ENCODE measurements around the gene OMG. TPM values are rescaled to one million over a fixed set of nuclear protein-coding genes. Genes with fewer than 3 reads are reported as not detected.
"Not testable (repeated sequence)": the region's sequence is repeated elsewhere in the genome, so short reads cannot be mapped to it uniquely, and the experiment has no call there.

The OMG gene
- total RNA-seq, 3 donors from 2014 or later (not counting 1 experiment from before 2014, with no cell fraction given) = 0.96 to 2.8 (median 1.3) TPM

- Mint-ChIP-seq H3K4me3 (peak within 1 kb of the TSS; percentile 95), H3K4me1 (peaks cover 55 to 73% of the 10 kb centered on the region in 2 donors), H3K36me3 (no peaks in the 10 kb centered on the region), H3K27me3 (ENCODE audit: low read depth in 2 of 2) (no peaks in the 10 kb centered on the region), H3K9me3 (no peaks in the 10 kb centered on the region), H3K27ac (peak within 1 kb of the TSS; percentile 88 to 89)
- ATAC-seq (peak; percentile 67 to 81 (median 70)), DNase-seq (peak in 1 of 2 donors; percentile 72)
- H3K4me1 ChIP-seq (ENCODE audit: control insufficient read depth, insufficient read depth, low read length) = peaks cover 10% of the 10 kb centered on the region
- 0% methylated on average over 1 of the region's 3 CpGs for WGBS (ENCODE audit: insufficient coverage)
- peaks cover 2% of the 10 kb centered on the region for H3K36me3 ChIP-seq (ENCODE audit: control insufficient read depth, insufficient read depth, low read length)
- H3K4me3 ChIP-seq (ENCODE audit: low read length) = peak within 1 kb of the TSS; percentile 62
- no peaks in the 10 kb centered on the region for H3K27me3 ChIP-seq (ENCODE audit: control insufficient read depth, insufficient read depth, low read length)
- intact Hi-C loops (cut with micrococcal nuclease) = loop anchor here (2.0 kb wide), 1 partner anchor 59 kb away; no protein-coding TSS in a partner anchor
- H3K9me3 ChIP-seq (ENCODE audit: control insufficient read depth, insufficient read depth, low read length) = no peaks in the 10 kb centered on the region
- TF ChIP-seq CTCF (IDR thresholded peaks at IDR 0.05) = no peak
- H3K27ac ChIP-seq (ENCODE audit: low read length) = peak within 1 kb of the TSS; percentile 80
Observed at GRCh38 chr17:31313982-31314781, 17.1 kb upstream of the OMG start, which contains the start of gene EVI2B. Gene EVI2B (minus strand): TSS chr17:31314054. CDS start chr17:31305609, 8,445 bp downstream.

GRCh38 chr17:31312223-31312622 lies 15.2 kb upstream of the OMG start:
- WGBS (ENCODE audit: insufficient coverage) = 4% methylated on average over 5 of the region's 7 CpGs
- peak in 2 of 3 donors; percentile 20 to 40 for ATAC-seq

GRCh38 chr17:31311526-31311925 lies 14.5 kb upstream of the OMG start:
- intact Hi-C loops (cut with micrococcal nuclease) = loop anchor here (1.0 kb wide), 1 partner anchor 10 kb away; the partner anchor contains the start of gene EVI2A
- H3K36me3 ChIP-seq (ENCODE audit: control insufficient read depth, insufficient read depth, low read length) = peaks cover 2% of the 10 kb centered on the region
- H3K4me3 ChIP-seq (ENCODE audit: low read length) = peak overlapping the region; percentile 62
- Mint-ChIP-seq H3K36me3 (no peaks in the 10 kb centered on the region), H3K27me3 (ENCODE audit: low read depth in 2 of 2) (no peaks in the 10 kb centered on the region), H3K27ac (peak overlapping the region; percentile 88 to 89), H3K4me3 (peak overlapping the region; percentile 95), H3K9me3 (no peaks in the 10 kb centered on the region), H3K4me1 (peaks cover 60 to 75% of the 10 kb centered on the region in 2 donors)
- H3K27me3 ChIP-seq (ENCODE audit: control insufficient read depth, insufficient read depth, low read length) = no peaks in the 10 kb centered on the region
- DNase-seq = peak in 1 of 2 donors; percentile 43
- TF ChIP-seq CTCF (IDR thresholded peaks at IDR 0.05) = no peak
- 9% methylated on average over 1 of the region's 3 CpGs for WGBS (ENCODE audit: insufficient coverage)
- H3K27ac ChIP-seq (ENCODE audit: low read length) = peak overlapping the region; percentile 86
- H3K9me3 ChIP-seq (ENCODE audit: control insufficient read depth, insufficient read depth, low read length) = no peaks in the 10 kb centered on the region
- H3K4me1 ChIP-seq (ENCODE audit: control insufficient read depth, insufficient read depth, low read length) = peaks cover 24% of the 10 kb centered on the region
- no peak for ATAC-seq

More at GRCh38 chr17:31312223-31312622, 15.2 kb upstream of the OMG start:
- H3K4me3 ChIP-seq (ENCODE audit: low read length) = peak overlapping the region; percentile 62
- H3K9me3 Mint-ChIP-seq; H3K9me3 ChIP-seq (ENCODE audit: control insufficient read depth, insufficient read depth, low read length); H3K27me3 Mint-ChIP-seq (ENCODE audit: low read depth in 2 of 2); intact Hi-C loops (cut with micrococcal nuclease); H3K27me3 ChIP-seq (ENCODE audit: control insufficient read depth, insufficient read depth, low read length); H3K36me3 ChIP-seq (ENCODE audit: control insufficient read depth, insufficient read depth, low read length); H3K36me3 Mint-ChIP-seq: not testable (repeated sequence)
- Mint-ChIP-seq H3K4me3 (peak overlapping the region; percentile 95), H3K27ac (peak overlapping the region; percentile 88 to 89), H3K4me1 (peaks cover 59 to 75% of the 10 kb centered on the region in 2 donors)
- H3K27ac ChIP-seq (ENCODE audit: low read length) = peak overlapping the region; percentile 86
- peak; percentile 40 to 68 for DNase-seq
- H3K4me1 ChIP-seq (ENCODE audit: control insufficient read depth, insufficient read depth, low read length) = peaks cover 18% of the 10 kb centered on the region

- intact Hi-C loops (cut with micrococcal nuclease) = loop anchor here (1.0 kb wide), 1 partner anchor 10 kb away; the partner anchor contains the start of gene EVI2A
Observed at GRCh38 chr17:31310886-31311285, 13.8 kb upstream of the OMG start.

More at GRCh38 chr17:31310886-31311285, 13.8 kb upstream of the OMG start:
- no peak for TF ChIP-seq CTCF (IDR thresholded peaks at IDR 0.05)
- H3K36me3 Mint-ChIP-seq = no peaks in the 10 kb centered on the region
- ATAC-seq (no peak), DNase-seq (peak in 1 of 2 donors; percentile 51)
- H3K4me1 Mint-ChIP-seq = peaks cover 66 to 72% of the 10 kb centered on the region in 2 donors
- H3K4me1 ChIP-seq (ENCODE audit: control insufficient read depth, insufficient read depth, low read length) = peaks cover 22% of the 10 kb centered on the region
- peak overlapping the region; percentile 62 for H3K4me3 ChIP-seq (ENCODE audit: low read length)
- no peaks in the 10 kb centered on the region for H3K27me3 ChIP-seq (ENCODE audit: control insufficient read depth, insufficient read depth, low read length)
- peak overlapping the region; percentile 95 for H3K4me3 Mint-ChIP-seq
- no peaks in the 10 kb centered on the region for H3K27me3 Mint-ChIP-seq (ENCODE audit: low read depth in 2 of 2)
- no peaks in the 10 kb centered on the region for H3K9me3 Mint-ChIP-seq
- peaks cover 9% of the 10 kb centered on the region for H3K36me3 ChIP-seq (ENCODE audit: control insufficient read depth, insufficient read depth, low read length)
- peak overlapping the region; percentile 86 for H3K27ac ChIP-seq (ENCODE audit: low read length)
- 4% methylated on average over 6 of the region's 7 CpGs for WGBS (ENCODE audit: insufficient coverage)
- no peaks in the 10 kb centered on the region for H3K9me3 ChIP-seq (ENCODE audit: control insufficient read depth, insufficient read depth, low read length)
- H3K27ac Mint-ChIP-seq = peak overlapping the region; percentile 88 to 89
